Measurements from ENCODE around the gene ACSF3.

The ACSF3 gene

DNA sequence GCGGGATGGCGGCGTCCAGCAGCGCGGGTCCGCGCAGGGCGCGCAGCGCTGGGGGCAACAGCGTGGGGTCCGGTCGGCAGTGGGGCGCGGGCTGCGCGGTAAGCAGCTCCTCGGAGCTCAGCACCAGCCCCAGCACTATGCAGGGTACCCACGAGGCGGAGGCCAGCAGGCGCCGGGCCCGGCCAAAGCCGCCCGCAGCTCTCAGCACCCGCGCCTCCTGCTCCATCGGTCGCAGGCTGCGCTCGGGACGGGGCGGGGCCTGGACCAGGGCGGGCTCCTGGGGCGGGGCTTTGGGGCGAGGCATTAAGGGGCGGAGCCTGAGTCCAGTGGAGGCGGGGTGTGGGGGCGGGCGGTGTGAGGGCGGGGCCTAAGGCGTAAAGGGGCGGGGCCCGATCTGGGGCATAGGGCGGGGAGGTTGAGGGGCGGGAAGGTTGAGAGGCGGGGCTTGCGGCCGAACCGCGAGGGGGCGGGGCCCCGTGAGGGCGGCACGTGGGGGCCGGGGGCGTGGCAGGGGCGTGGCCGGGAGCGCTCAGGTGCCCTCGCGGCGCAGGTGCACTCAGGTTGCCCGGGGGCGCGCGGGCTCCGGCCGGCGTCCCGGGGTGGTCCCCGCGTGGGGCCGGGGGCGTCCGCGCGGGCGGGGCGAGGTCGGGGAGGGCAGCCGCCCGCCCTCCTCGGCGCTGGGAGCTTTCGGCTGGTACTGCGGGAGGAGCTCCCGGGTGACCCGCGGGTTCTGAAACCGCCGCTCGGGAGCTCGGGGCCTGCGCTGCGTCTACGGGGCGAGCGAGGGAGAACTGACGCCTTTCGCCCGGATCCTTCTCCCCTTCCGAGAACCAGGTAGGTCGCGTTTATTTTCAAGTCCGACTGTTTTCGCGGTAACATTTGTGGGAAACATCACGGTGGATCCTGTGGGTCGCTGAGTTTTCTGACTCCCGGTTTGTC, 108.1 kb downstream of the ACSF3 start:
- peak; percentile 55 to 74 for DNase-seq (ENCODE audit: low read depth in 2 of 2)

DNA sequence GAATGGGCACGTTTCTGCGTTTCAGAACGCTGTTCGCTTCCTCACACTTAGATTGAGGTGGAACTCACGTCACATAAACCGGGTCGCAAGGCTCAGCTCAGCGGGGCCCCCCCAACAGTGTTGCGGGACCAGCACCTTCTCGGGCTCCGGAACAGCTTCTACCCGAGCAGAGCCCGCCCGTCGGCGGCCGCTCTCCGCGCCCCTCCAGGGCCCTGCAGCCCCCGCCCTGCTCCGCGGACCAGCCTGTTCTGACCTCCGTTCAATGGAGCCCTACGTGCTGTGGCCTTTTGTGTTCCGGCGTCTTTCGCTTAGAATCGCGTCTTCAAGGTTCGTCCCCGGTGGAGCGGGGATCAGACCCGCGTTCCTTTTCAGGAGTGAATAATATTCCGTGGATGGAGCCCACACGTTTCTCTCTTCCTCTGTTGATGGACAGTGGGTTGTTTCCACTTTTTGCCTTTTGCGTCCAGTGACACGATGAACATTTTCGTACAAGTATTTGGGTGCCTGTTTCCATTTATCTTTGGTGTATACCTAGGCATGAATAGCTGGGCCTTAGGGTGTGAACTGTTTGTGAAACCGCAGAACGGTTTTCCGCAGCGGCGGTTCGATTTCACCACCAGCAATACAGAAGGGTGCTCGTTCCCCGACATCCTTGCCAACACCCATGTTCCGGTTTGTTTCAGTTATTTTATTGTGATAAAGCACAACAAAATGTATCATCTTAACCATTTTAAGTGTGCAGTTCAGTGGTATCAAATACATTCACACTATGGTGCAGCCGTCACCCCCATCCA, 109.0 kb downstream of the ACSF3 start:
- DNase-seq (ENCODE audit: low read depth in 2 of 2): no peak
